HG02943 (cell line): ENCODE results near the gene CAMK2D.

Source experiments
- ATAC-seq: cut with Tn5 transposase; IDR thresholded peaks from one replicate; pipeline ENCODE4 v1.9.1; 2021; ENCODE audit warnings: mild to moderate bottlenecking, low read depth, moderate library complexity; ENCODE audit not compliant: unreplicated experiment

CAMK2D gene

GRCh38 chr4:113419631-113420030 is 341.9 kb downstream of the CAMK2D start:
- ATAC-seq: no peak

- ATAC-seq: no peak
Observed at GRCh38 chr4:113411496-113411938, 350.0 kb downstream of the CAMK2D start.

GRCh38 chr4:113410686-113411085 is 350.9 kb downstream of the CAMK2D start:
- ATAC-seq: no peak

- no peak for ATAC-seq
Observed at GRCh38 chr4:113409181-113409580, 352.4 kb downstream of the CAMK2D start.

- no peak for ATAC-seq
Observed at GRCh38 chr4:113407409-113407808, 354.1 kb downstream of the CAMK2D start.

- ATAC-seq: no peak
Observed at GRCh38 chr4:113406723-113407016, 354.9 kb downstream of the CAMK2D start.

- ATAC-seq: no peak
Observed at GRCh38 chr4:113405874-113406722, 355.4 kb downstream of the CAMK2D start.

- ATAC-seq: no peak
Observed at GRCh38 chr4:113404841-113405240, 356.7 kb downstream of the CAMK2D start.

- ATAC-seq: no peak
Observed at GRCh38 chr4:113404167-113404571, 357.4 kb downstream of the CAMK2D start.
